K562 (cell line): Measurements from ENCODE around the gene RAB3GAP2. TPM values are rescaled to one million over a fixed set of nuclear protein-coding genes. Genes with fewer than 3 reads are reported as not detected.

Source experiments
- ATAC-seq: fragments of 200-7000 bp; cut with Tn5 transposase; 3 replicates; pipeline ENCODE4 v1.9.1; 2020; ENCODE audit warnings: moderate library complexity
- BruUV-seq: library from RNA; stranded (reverse); fragments of 400-500 nt; replicated peaks from 2 replicates; lab custom pipeline; 2021; lab: Mats Ljungman, UMichigan
- CTCF ChIA-PET: fragments of 300-600 bp; formaldehyde crosslinking; extraction: SDS; loops from one replicate; lab custom pipeline; 2021; ENCODE audit warnings: low intra/inter-chr PET ratio; lab: Yijun Ruan, JAX
- POLR2A ChIA-PET: fragments of 300-600, 350-650 bp; sonication (Branson Sonifier 250); formaldehyde crosslinking; extraction: SDS; loops from one replicate; lab custom pipeline; 2021; ENCODE audit warnings: antibody characterized with exemption, inconsistent platforms; lab: Yijun Ruan, JAX
- DNase-seq, 4 experiments: peaks; one replicate each; pipeline versions ENCODE4 v3.0.0 to v3.0.0-alpha.2; 2011 to 2018; ENCODE audit warnings: low spot score in 3 of 4, mixed read lengths in 3 of 4; ENCODE audit errors: extremely low read depth in 1 of 4
- FAIRE-seq: peaks from 2 replicates; lab custom pipeline; 2011; peaks lifted over from hg19 to GRCh38; lab: Jason Lieb, UNC
- H2AFZ ChIP-seq: 2 replicates; pipeline ENCODE4 v1.6.0; 2011; ENCODE audit warnings: low read depth, low read length, control low read depth, inconsistent platforms
- H3K27ac ChIP-seq: fragments of 200-600 bp; 3 replicates; pipeline ENCODE4 v1.8.0; 2011; ENCODE audit warnings: low read depth, mild to moderate bottlenecking, control low read depth, inconsistent platforms, low read length, moderate library complexity, mixed read lengths; ENCODE audit errors: extremely low read depth
- H3K27me3 ChIP-seq, 2 experiments: fragments of 300-600 bp in 1 of 2; 2 replicates in 1 of 2; 3 replicates in 1 of 2; pipeline versions ENCODE4 v1.6.0 to v1.8.0; 2011; ENCODE audit warnings: inconsistent platforms in 2 of 2, low read length in 2 of 2, mild to moderate bottlenecking in 1 of 2, mixed read lengths in 1 of 2, moderate library complexity in 1 of 2; ENCODE audit not compliant: control insufficient read depth in 2 of 2, insufficient read depth in 2 of 2
- H3K36me3 ChIP-seq: fragments of 300-600 bp; 3 replicates; pipeline ENCODE4 v1.8.0; 2011; ENCODE audit warnings: mild to moderate bottlenecking, low read length, inconsistent platforms; ENCODE audit not compliant: control insufficient read depth, insufficient read depth
- H3K4me1 ChIP-seq, 2 experiments: fragments of 200-600 bp in 1 of 2; replicated peaks in 1 of 2; 2 replicates in 1 of 2; 3 replicates in 1 of 2; pipeline versions ENCODE4 v1.5.1 to v1.8.0; 2011; ENCODE audit warnings: inconsistent platforms in 2 of 2, low read length in 2 of 2, mild to moderate bottlenecking in 1 of 2, mixed read lengths in 1 of 2, moderate library complexity in 1 of 2; ENCODE audit not compliant: control insufficient read depth in 2 of 2, insufficient read depth in 2 of 2
- H3K4me2 ChIP-seq: 2 replicates; pipeline ENCODE4 v1.6.1; 2011; ENCODE audit warnings: low read length, control low read depth, inconsistent platforms, mixed read lengths; ENCODE audit not compliant: insufficient read depth
- H3K4me3 ChIP-seq: fragments of 200-600 bp; sonication (generic), shearing (Covaris generic); 2 replicates; pipeline ENCODE4 v1.5.1; 2016; ENCODE audit warnings: control low read depth, inconsistent platforms
- H3K79me2 ChIP-seq: fragments of 200-600 bp; 3 replicates; pipeline ENCODE4 v1.8.0; 2011; ENCODE audit warnings: low read length, inconsistent platforms; ENCODE audit not compliant: control insufficient read depth, insufficient read depth
- H3K9ac ChIP-seq, 2 experiments: 2 replicates each; pipeline versions ENCODE4 v1.6.0 to v1.6.1; 2011; ENCODE audit warnings: low read depth in 2 of 2, low read length in 2 of 2, control low read depth in 1 of 2, inconsistent platforms in 1 of 2, mild to moderate bottlenecking in 1 of 2, mixed read lengths in 1 of 2; ENCODE audit not compliant: insufficient read depth in 1 of 2
- H3K9me1 ChIP-seq: one replicate; pipeline ENCODE4 v1.6.0; 2011; ENCODE audit warnings: inconsistent platforms, mild to moderate bottlenecking, low read length, moderate library complexity; ENCODE audit not compliant: control insufficient read depth, insufficient read depth
- H3K9me3 ChIP-seq: replicated peaks from 2 replicates; pipeline ENCODE4 v1.5.1; 2011; ENCODE audit warnings: low read depth, low read length, inconsistent platforms; ENCODE audit not compliant: control insufficient read depth, insufficient read depth
- H4K20me1 ChIP-seq: replicated peaks from 2 replicates; pipeline ENCODE4 v1.6.1; 2011; ENCODE audit warnings: low read length, inconsistent platforms, mixed read lengths; ENCODE audit not compliant: control insufficient read depth, insufficient read depth
- AFF4 ChIP-seq: sonication (generic); formaldehyde crosslinking; IDR thresholded peaks from 2 replicates; pipeline ENCODE4 v1.8.0; 2023; ENCODE audit warnings: mild to moderate bottlenecking, missing genetic modification reagents
- HBP1 ChIP-seq: fragments of 450-650 bp; formaldehyde crosslinking; IDR thresholded peaks from 2 replicates; pipeline ENCODE4 v1.4.0; 2022; ENCODE audit warnings: missing genetic modification characterization
- MLX ChIP-seq, 2 experiments: fragments of 450-650 bp in 1 of 2; sonication (generic) in 1 of 2; formaldehyde crosslinking; conservative IDR thresholded peaks; 2 replicates each; pipeline versions ENCODE4 v1.4.0 to v1.8.1; 2020 to 2022; ENCODE audit warnings: mild to moderate bottlenecking in 1 of 2, missing genetic modification reagents in 1 of 2
- NCOA2 ChIP-seq, 2 experiments: fragments of 450-650 bp; IDR thresholded peaks; 2 replicates each; pipeline ENCODE4 v1.6.1; 2018; ENCODE audit warnings: mild to moderate bottlenecking in 2 of 2, moderate library complexity in 1 of 2; ENCODE audit not compliant: partially characterized antibody in 2 of 2
- RFX1 ChIP-seq: fragments of 450-650 bp; IDR thresholded peaks from 2 replicates; pipeline ENCODE4 v1.6.1; 2016; ENCODE audit warnings: mild to moderate bottlenecking, moderate library complexity
- TAF15 ChIP-seq: fragments of 200-400 bp; formaldehyde crosslinking; IDR thresholded peaks from 2 replicates; pipeline ENCODE4 v1.6.1; 2017; ENCODE audit warnings: mild to moderate bottlenecking, low read depth, low read length, moderate library complexity
- TSHZ1 ChIP-seq: fragments of 250-450 bp; sonication (Bioruptor Pico); IDR thresholded peaks from 2 replicates; pipeline ENCODE4 v1.4.0; 2020; ENCODE audit warnings: mild to moderate bottlenecking, moderate library complexity
- ZBTB12 ChIP-seq: fragments of 250-450 bp; sonication (Bioruptor Pico); IDR thresholded peaks from 2 replicates; pipeline ENCODE4 v1.4.0; 2020
- ZFP36 ChIP-seq: fragments of 150-350 bp; IDR thresholded peaks from 2 replicates; pipeline ENCODE4 v1.6.1; 2018; ENCODE audit warnings: low read length, low read depth; ENCODE audit not compliant: partially characterized antibody
- ZNF586 ChIP-seq: fragments of 450-650 bp; formaldehyde crosslinking; conservative IDR thresholded peaks from 2 replicates; pipeline ENCODE4 v1.4.0; 2020; ENCODE audit warnings: mild to moderate bottlenecking, moderate library complexity
- ZNF780A ChIP-seq: fragments of 250-450 bp; sonication (Bioruptor Pico); IDR thresholded peaks from 2 replicates; pipeline ENCODE4 v1.5.0; 2021; ENCODE audit warnings: mild to moderate bottlenecking
- WGBS: fragments of 100-300 bp; shearing (Covaris generic); methylation state at CpG from one replicate; pipeline ENCODE4 v1.1.6; 2016; ENCODE audit warnings: low coverage, mixed read lengths; ENCODE audit not compliant: insufficient coverage; ENCODE audit errors: missing lambda C conversion rate; 5-methylcytosine and 5-hydroxymethylcytosine counted together
- in situ Hi-C: fragments of 300-500 bp; cut with MboI; formaldehyde crosslinking; loops from 4 replicates; pipeline ENCODE4 v1.15.0; 2018; ENCODE audit warnings: inconsistent platforms, mixed read lengths
- intact Hi-C: fragments of 100-400 bp; cut with micrococcal nuclease; formaldehyde crosslinking; loops from 2 replicates; pipeline ENCODE4 v1.14.2; 2022
- polyA plus RNA-seq, 8 experiments: library from polyadenylated mRNA; depleted of rRNA in 4 of 8; stranded (reverse) in 5 of 8; unstranded in 3 of 8; fragments of >200 nt; fragmentation: Nextera tagmentation in 2 of 8; fragmentation: Illumina TruSeq in 1 of 8; extraction: Ambion mirVana in 2 of 8; extraction: Trizol in 1 of 8; gene quantifications; 2 replicates each; pipeline versions ENCODE4 v1.2.1 to v1.2.3, GENCODE V29; 2011 to 2014; ENCODE audit warnings: inconsistent platforms in 1 of 8, missing spikeins in 1 of 8
- total RNA-seq, 7 experiments: library from RNA; depleted of rRNA in 6 of 7; stranded (reverse); fragments of >200 nt in 6 of 7; fragmentation: Illumina TruSeq in 2 of 7; extraction: Trizol in 2 of 7; gene quantifications; 2 replicates each; pipeline versions ENCODE4 v1.2.1 to v1.2.3, GENCODE V29; 2011 to 2021; ENCODE audit warnings: low replicate concordance in 1 of 7

The RAB3GAP2 gene
- total and polyA plus RNA-seq, 9 of the 15 experiments (the other 6 are each of a cell fraction or from before 2014, with no cell fraction given) = 14.1 to 69.1 (median 32.2) TPM

- Histone ChIP-seq H3K36me3 (peaks cover 24% of the 10 kb centered on the region), H2AFZ (no peak overlapping the region), H3K4me1 (no peaks in the 10 kb centered on the region), H3K9me1 (no peaks in the 10 kb centered on the region), H3K27me3 (no peaks in the 10 kb centered on the region), H4K20me1 (no peaks in the 10 kb centered on the region), H3K79me2 (peaks cover 16% of the 10 kb centered on the region; the same call in 2 of the 3 replicates), H3K4me2 (no peak overlapping the region), H3K9ac (no peak overlapping the region), H3K9me3 (no peaks in the 10 kb centered on the region), H3K27ac (no peak overlapping the region), H3K4me3 (no peak overlapping the region)
- BruUV-seq = no TSS peak
- ATAC-seq (no peak), FAIRE-seq (no peak), DNase-seq (no peak)
- ChIA-PET CTCF (no interaction called here), POLR2A (interaction anchor here (0.6 to 1.0 kb wide), 2 partner anchors 15 to 90 kb away, joined by 3 to 4 read pairs; no protein-coding TSS in a partner anchor)
- WGBS = 100% methylated on average over 3 of the region's 3 CpGs
- intact Hi-C loops = no loop called here
- TF ChIP-seq NCOA2 (IDR thresholded peaks at IDR 0.05; ENCODE audit: partially characterized antibody in 2 of 2) (no peak), ZNF586 (CRISPR knock-in tag) (no peak), ZBTB12 (CRISPR knock-in tag) (no peak), RFX1 (no peak), TAF15 (no peak), ZFP36 (no peak), HBP1 (CRISPR knock-in tag) (no peak), TSHZ1 (CRISPR knock-in tag) (no peak), MLX (CRISPR knock-in tag; conservative IDR thresholded peaks at IDR 0.05) (no peak), AFF4 (CRISPR knock-in tag) (no peak), ZNF780A (CRISPR knock-in tag) (no peak)
- in situ Hi-C loops = no loop called here
Measured at GRCh38 chr1:220233927-220234326, 38.3 kb downstream of the RAB3GAP2 start.
